K562 (cell line): ENCODE results near the gene SLC29A3. TPM values are rescaled to one million over a fixed set of nuclear protein-coding genes. Genes with fewer than 3 reads are reported as not detected.
A peak's percentile ranks its signal among the peaks of the same experiment; 100 is the strongest.

Experiments used
- ATAC-seq: fragments of 200-7000 bp; cut with Tn5 transposase; 3 replicates; pipeline ENCODE4 v1.9.1; 2020; ENCODE audit warnings: moderate library complexity
- BruUV-seq: library from RNA; stranded (reverse); fragments of 400-500 nt; replicated peaks from 2 replicates; lab custom pipeline; 2021; lab: Mats Ljungman, UMichigan
- CTCF ChIA-PET: fragments of 300-600 bp; formaldehyde crosslinking; extraction: SDS; loops from one replicate; lab custom pipeline; 2021; ENCODE audit warnings: low intra/inter-chr PET ratio; lab: Yijun Ruan, JAX
- POLR2A ChIA-PET: fragments of 300-600, 350-650 bp; sonication (Branson Sonifier 250); formaldehyde crosslinking; extraction: SDS; loops from one replicate; lab custom pipeline; 2021; ENCODE audit warnings: antibody characterized with exemption, inconsistent platforms; lab: Yijun Ruan, JAX
- DNase-seq, 4 experiments: peaks; one replicate each; pipeline versions ENCODE4 v3.0.0 to v3.0.0-alpha.2; 2011 to 2018; ENCODE audit warnings: low spot score in 3 of 4, mixed read lengths in 3 of 4; ENCODE audit errors: extremely low read depth in 1 of 4
- FAIRE-seq: peaks from 2 replicates; lab custom pipeline; 2011; peaks lifted over from hg19 to GRCh38; lab: Jason Lieb, UNC
- H2AFZ ChIP-seq: 2 replicates; pipeline ENCODE4 v1.6.0; 2011; ENCODE audit warnings: low read depth, low read length, control low read depth, inconsistent platforms
- H3K27ac ChIP-seq: fragments of 200-600 bp; 3 replicates; pipeline ENCODE4 v1.8.0; 2011; ENCODE audit warnings: low read depth, mild to moderate bottlenecking, control low read depth, inconsistent platforms, low read length, moderate library complexity, mixed read lengths; ENCODE audit errors: extremely low read depth
- H3K27me3 ChIP-seq, 2 experiments: fragments of 300-600 bp in 1 of 2; 2 replicates in 1 of 2; 3 replicates in 1 of 2; pipeline versions ENCODE4 v1.6.0 to v1.8.0; 2011; ENCODE audit warnings: inconsistent platforms in 2 of 2, low read length in 2 of 2, mild to moderate bottlenecking in 1 of 2, mixed read lengths in 1 of 2, moderate library complexity in 1 of 2; ENCODE audit not compliant: control insufficient read depth in 2 of 2, insufficient read depth in 2 of 2
- H3K36me3 ChIP-seq: fragments of 300-600 bp; 3 replicates; pipeline ENCODE4 v1.8.0; 2011; ENCODE audit warnings: mild to moderate bottlenecking, low read length, inconsistent platforms; ENCODE audit not compliant: control insufficient read depth, insufficient read depth
- H3K4me1 ChIP-seq, 2 experiments: fragments of 200-600 bp in 1 of 2; replicated peaks in 1 of 2; 2 replicates in 1 of 2; 3 replicates in 1 of 2; pipeline versions ENCODE4 v1.5.1 to v1.8.0; 2011; ENCODE audit warnings: inconsistent platforms in 2 of 2, low read length in 2 of 2, mild to moderate bottlenecking in 1 of 2, mixed read lengths in 1 of 2, moderate library complexity in 1 of 2; ENCODE audit not compliant: control insufficient read depth in 2 of 2, insufficient read depth in 2 of 2
- H3K4me2 ChIP-seq: 2 replicates; pipeline ENCODE4 v1.6.1; 2011; ENCODE audit warnings: low read length, control low read depth, inconsistent platforms, mixed read lengths; ENCODE audit not compliant: insufficient read depth
- H3K4me3 ChIP-seq: fragments of 200-600 bp; sonication (generic), shearing (Covaris generic); 2 replicates; pipeline ENCODE4 v1.5.1; 2016; ENCODE audit warnings: control low read depth, inconsistent platforms
- H3K79me2 ChIP-seq: fragments of 200-600 bp; 3 replicates; pipeline ENCODE4 v1.8.0; 2011; ENCODE audit warnings: low read length, inconsistent platforms; ENCODE audit not compliant: control insufficient read depth, insufficient read depth
- H3K9ac ChIP-seq, 2 experiments: 2 replicates each; pipeline versions ENCODE4 v1.6.0 to v1.6.1; 2011; ENCODE audit warnings: low read depth in 2 of 2, low read length in 2 of 2, control low read depth in 1 of 2, inconsistent platforms in 1 of 2, mild to moderate bottlenecking in 1 of 2, mixed read lengths in 1 of 2; ENCODE audit not compliant: insufficient read depth in 1 of 2
- H3K9me1 ChIP-seq: one replicate; pipeline ENCODE4 v1.6.0; 2011; ENCODE audit warnings: inconsistent platforms, mild to moderate bottlenecking, low read length, moderate library complexity; ENCODE audit not compliant: control insufficient read depth, insufficient read depth
- H3K9me3 ChIP-seq: replicated peaks from 2 replicates; pipeline ENCODE4 v1.5.1; 2011; ENCODE audit warnings: low read depth, low read length, inconsistent platforms; ENCODE audit not compliant: control insufficient read depth, insufficient read depth
- H4K20me1 ChIP-seq: replicated peaks from 2 replicates; pipeline ENCODE4 v1.6.1; 2011; ENCODE audit warnings: low read length, inconsistent platforms, mixed read lengths; ENCODE audit not compliant: control insufficient read depth, insufficient read depth
- BRF1 ChIP-seq: IDR thresholded peaks from 3 replicates; pipeline ENCODE4 v1.6.1; 2011; ENCODE audit warnings: borderline replicate concordance, mild to moderate bottlenecking; ENCODE audit not compliant: insufficient read length; ENCODE audit errors: extremely low read depth
- HMG20B ChIP-seq: fragments of 250-450 bp; sonication (Bioruptor Pico); IDR thresholded peaks from 2 replicates; pipeline ENCODE4 v1.5.0; 2021; ENCODE audit warnings: mild to moderate bottlenecking
- LCOR ChIP-seq: sonication (generic); formaldehyde crosslinking; IDR thresholded peaks from 2 replicates; pipeline ENCODE4 v1.8.0; 2022; ENCODE audit warnings: mild to moderate bottlenecking, missing genetic modification reagents
- NFXL1 ChIP-seq: fragments of 450-650 bp; formaldehyde crosslinking; IDR thresholded peaks from 2 replicates; pipeline ENCODE4 v1.4.0; 2021; ENCODE audit warnings: mild to moderate bottlenecking
- PHF8 ChIP-seq: fragments of 200-600 bp; sonication (generic); IDR thresholded peaks from 2 replicates; pipeline ENCODE4 v1.6.1; 2012; ENCODE audit warnings: mixed run types, mild to moderate bottlenecking, inconsistent platforms, low read length, moderate library complexity, borderline replicate concordance
- RBM14 ChIP-seq: fragments of 200-400 bp; formaldehyde crosslinking; IDR thresholded peaks from 2 replicates; pipeline ENCODE4 v1.6.1; 2018; ENCODE audit warnings: low read depth, mild to moderate bottlenecking, low read length, moderate library complexity, borderline replicate concordance; ENCODE audit not compliant: insufficient read depth
- RHOXF2B ChIP-seq: fragments of 250-450 bp; sonication (Bioruptor Pico); conservative IDR thresholded peaks from 2 replicates; pipeline ENCODE4 v1.5.1; 2021
- ZFP36 ChIP-seq: fragments of 150-350 bp; IDR thresholded peaks from 2 replicates; pipeline ENCODE4 v1.6.1; 2018; ENCODE audit warnings: low read length, low read depth; ENCODE audit not compliant: partially characterized antibody
- ZNF408 ChIP-seq: fragments of 250-450 bp; sonication (Bioruptor Pico); IDR thresholded peaks from 2 replicates; pipeline ENCODE4 v1.4.0; 2020; ENCODE audit warnings: low read depth, mild to moderate bottlenecking, moderate library complexity
- ZSCAN32 ChIP-seq: fragments of 450-650 bp; formaldehyde crosslinking; IDR thresholded peaks from 2 replicates; pipeline ENCODE4 v1.4.0; 2020; ENCODE audit warnings: mild to moderate bottlenecking, moderate library complexity
- WGBS: fragments of 100-300 bp; shearing (Covaris generic); methylation state at CpG from one replicate; pipeline ENCODE4 v1.1.6; 2016; ENCODE audit warnings: low coverage, mixed read lengths; ENCODE audit not compliant: insufficient coverage; ENCODE audit errors: missing lambda C conversion rate; 5-methylcytosine and 5-hydroxymethylcytosine counted together
- in situ Hi-C: fragments of 300-500 bp; cut with MboI; formaldehyde crosslinking; loops from 4 replicates; pipeline ENCODE4 v1.15.0; 2018; ENCODE audit warnings: inconsistent platforms, mixed read lengths
- intact Hi-C: fragments of 100-400 bp; cut with micrococcal nuclease; formaldehyde crosslinking; loops from 2 replicates; pipeline ENCODE4 v1.14.2; 2022
- polyA plus RNA-seq, 8 experiments: library from polyadenylated mRNA; depleted of rRNA in 4 of 8; stranded (reverse) in 5 of 8; unstranded in 3 of 8; fragments of >200 nt; fragmentation: Nextera tagmentation in 2 of 8; fragmentation: Illumina TruSeq in 1 of 8; extraction: Ambion mirVana in 2 of 8; extraction: Trizol in 1 of 8; gene quantifications; 2 replicates each; pipeline versions ENCODE4 v1.2.1 to v1.2.3, GENCODE V29; 2011 to 2014; ENCODE audit warnings: inconsistent platforms in 1 of 8, missing spikeins in 1 of 8
- total RNA-seq, 7 experiments: library from RNA; depleted of rRNA in 6 of 7; stranded (reverse); fragments of >200 nt in 6 of 7; fragmentation: Illumina TruSeq in 2 of 7; extraction: Trizol in 2 of 7; gene quantifications; 2 replicates each; pipeline versions ENCODE4 v1.2.1 to v1.2.3, GENCODE V29; 2011 to 2021; ENCODE audit warnings: low replicate concordance in 1 of 7
- TF ChIP-seq, protein P1 (sequence below): fragments of 200-800 bp; sonication (Bioruptor generic); IDR thresholded peaks from 2 replicates; pipeline ENCODE4 v1.6.1; 2016; ENCODE audit warnings: missing genetic modification characterization, missing compliant biosample characterization
- TF ChIP-seq, protein P2 (sequence below): fragments of 450-650 bp; formaldehyde crosslinking; conservative IDR thresholded peaks from 2 replicates; pipeline ENCODE4 v1.4.0; 2022; ENCODE audit warnings: mild to moderate bottlenecking, missing genetic modification characterization

Gene SLC29A3
- total and polyA plus RNA-seq, 9 of the 15 experiments (the other 6 are each of a cell fraction or from before 2014, with no cell fraction given) = 2.1 to 10.7 (median 4.6) TPM

DNA sequence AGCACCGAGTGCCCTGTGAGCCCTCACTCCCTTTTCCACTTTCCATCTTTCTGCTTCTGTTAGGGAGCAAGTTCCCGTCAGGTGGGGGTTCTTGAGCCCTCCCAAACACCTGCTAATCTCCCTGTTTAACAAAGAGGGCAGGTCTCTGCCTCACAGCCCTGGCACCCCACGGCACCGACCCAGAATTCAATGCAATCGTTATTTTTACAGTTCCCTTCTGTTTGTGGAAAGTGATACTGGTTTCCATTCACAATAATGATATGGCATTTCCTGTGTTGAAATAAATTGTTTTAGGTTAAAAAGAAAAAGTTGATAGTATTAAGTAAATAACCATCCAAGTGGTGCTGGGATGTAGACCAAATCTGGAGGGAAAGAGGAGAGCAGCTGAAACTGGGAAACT lies 38.8 kb upstream of the SLC29A3 start (continued):
- TF ChIP-seq ZNF408 (no peak), BRF1 (no peak), ZSCAN32 (no peak), HMG20B (CRISPR knock-in tag) (no peak), NFXL1 (CRISPR knock-in tag) (no peak)
- TF ChIP-seq, protein P1, sequence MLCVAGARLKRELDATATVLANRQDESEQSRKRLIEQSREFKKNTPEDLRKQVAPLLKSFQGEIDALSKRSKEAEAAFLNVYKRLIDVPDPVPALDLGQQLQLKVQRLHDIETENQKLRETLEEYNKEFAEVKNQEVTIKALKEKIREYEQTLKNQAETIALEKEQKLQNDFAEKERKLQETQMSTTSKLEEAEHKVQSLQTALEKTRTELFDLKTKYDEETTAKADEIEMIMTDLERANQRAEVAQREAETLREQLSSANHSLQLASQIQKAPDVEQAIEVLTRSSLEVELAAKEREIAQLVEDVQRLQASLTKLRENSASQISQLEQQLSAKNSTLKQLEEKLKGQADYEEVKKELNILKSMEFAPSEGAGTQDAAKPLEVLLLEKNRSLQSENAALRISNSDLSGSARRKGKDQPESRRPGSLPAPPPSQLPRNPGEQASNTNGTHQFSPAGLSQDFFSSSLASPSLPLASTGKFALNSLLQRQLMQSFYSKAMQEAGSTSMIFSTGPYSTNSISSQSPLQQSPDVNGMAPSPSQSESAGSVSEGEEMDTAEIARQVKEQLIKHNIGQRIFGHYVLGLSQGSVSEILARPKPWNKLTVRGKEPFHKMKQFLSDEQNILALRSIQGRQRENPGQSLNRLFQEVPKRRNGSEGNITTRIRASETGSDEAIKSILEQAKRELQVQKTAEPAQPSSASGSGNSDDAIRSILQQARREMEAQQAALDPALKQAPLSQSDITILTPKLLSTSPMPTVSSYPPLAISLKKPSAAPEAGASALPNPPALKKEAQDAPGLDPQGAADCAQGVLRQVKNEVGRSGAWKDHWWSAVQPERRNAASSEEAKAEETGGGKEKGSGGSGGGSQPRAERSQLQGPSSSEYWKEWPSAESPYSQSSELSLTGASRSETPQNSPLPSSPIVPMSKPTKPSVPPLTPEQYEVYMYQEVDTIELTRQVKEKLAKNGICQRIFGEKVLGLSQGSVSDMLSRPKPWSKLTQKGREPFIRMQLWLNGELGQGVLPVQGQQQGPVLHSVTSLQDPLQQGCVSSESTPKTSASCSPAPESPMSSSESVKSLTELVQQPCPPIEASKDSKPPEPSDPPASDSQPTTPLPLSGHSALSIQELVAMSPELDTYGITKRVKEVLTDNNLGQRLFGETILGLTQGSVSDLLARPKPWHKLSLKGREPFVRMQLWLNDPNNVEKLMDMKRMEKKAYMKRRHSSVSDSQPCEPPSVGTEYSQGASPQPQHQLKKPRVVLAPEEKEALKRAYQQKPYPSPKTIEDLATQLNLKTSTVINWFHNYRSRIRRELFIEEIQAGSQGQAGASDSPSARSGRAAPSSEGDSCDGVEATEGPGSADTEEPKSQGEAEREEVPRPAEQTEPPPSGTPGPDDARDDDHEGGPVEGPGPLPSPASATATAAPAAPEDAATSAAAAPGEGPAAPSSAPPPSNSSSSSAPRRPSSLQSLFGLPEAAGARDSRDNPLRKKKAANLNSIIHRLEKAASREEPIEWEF (CRISPR knock-in tag) = no peak

DNA sequence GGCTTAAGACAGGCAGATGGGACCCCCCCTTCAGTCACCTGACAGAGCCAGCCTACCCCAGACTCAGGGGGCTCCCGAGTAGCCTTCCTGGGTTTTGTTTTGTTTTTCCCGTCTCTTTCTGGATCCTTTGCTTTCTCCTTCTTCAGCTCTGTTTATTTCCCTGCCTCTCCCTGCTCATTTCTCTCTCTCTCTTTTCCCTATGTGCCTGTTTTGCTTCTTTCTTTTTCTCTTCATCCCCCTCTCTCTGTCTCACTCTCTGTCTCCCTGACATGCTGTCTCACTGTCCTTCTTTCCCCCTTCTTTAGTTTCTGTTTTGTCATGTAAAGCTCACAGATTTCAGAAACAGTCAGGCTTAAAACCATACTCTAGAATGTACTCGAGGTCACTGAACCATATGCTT lies 38.2 kb upstream of the SLC29A3 start:
- Histone ChIP-seq H3K4me1 (peaks cover 0 to 16% of the 10 kb centered on the region in 2 experiments; a peak in 2 of 5 replicates), H3K9me1 (no peaks in the 10 kb centered on the region), H3K4me2 (no peak overlapping the region), H4K20me1 (peaks cover 11% of the 10 kb centered on the region), H3K27ac (no peak overlapping the region), H3K4me3 (no peak overlapping the region), H3K9me3 (no peaks in the 10 kb centered on the region), H3K27me3 (peaks cover 0 to 23% of the 10 kb centered on the region in 2 experiments; a peak in 2 of 5 replicates), H3K9ac (no peak overlapping the region), H2AFZ (no peak overlapping the region), H3K79me2 (no peaks in the 10 kb centered on the region), H3K36me3 (no peaks in the 10 kb centered on the region)
- ChIA-PET POLR2A (interaction anchor here (0.7 to 1.0 kb wide), 2 partner anchors 8 to 10 kb away, joined by 3 to 4 read pairs; no protein-coding TSS in a partner anchor), CTCF (no interaction called here)
- ATAC-seq = no peak
- no TSS peak for BruUV-seq
- in situ Hi-C loops = no loop called here
- 3% methylated on average over 3 of the region's 3 CpGs for WGBS
- no peak for FAIRE-seq
- intact Hi-C loops = loop anchor here (5.0 kb wide), 1 partner anchor 354 kb away; no protein-coding TSS in a partner anchor
- DNase-seq = no peak
- TF ChIP-seq PHF8 (no peak), RHOXF2B (CRISPR knock-in tag) (no peak), RBM14 (no peak), LCOR (CRISPR knock-in tag) (no peak), ZFP36 (no peak)
- TF ChIP-seq, protein P2, sequence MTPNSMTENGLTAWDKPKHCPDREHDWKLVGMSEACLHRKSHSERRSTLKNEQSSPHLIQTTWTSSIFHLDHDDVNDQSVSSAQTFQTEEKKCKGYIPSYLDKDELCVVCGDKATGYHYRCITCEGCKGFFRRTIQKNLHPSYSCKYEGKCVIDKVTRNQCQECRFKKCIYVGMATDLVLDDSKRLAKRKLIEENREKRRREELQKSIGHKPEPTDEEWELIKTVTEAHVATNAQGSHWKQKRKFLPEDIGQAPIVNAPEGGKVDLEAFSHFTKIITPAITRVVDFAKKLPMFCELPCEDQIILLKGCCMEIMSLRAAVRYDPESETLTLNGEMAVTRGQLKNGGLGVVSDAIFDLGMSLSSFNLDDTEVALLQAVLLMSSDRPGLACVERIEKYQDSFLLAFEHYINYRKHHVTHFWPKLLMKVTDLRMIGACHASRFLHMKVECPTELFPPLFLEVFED (CRISPR knock-in tag) = 0 out of 2 replicates have a peak, but pooled peaks have one; percentile 47
